Smooth muscle cell (in vitro differentiated cells): Measurements from ENCODE around the gene TRPM2. TPM values are rescaled to one million over a fixed set of nuclear protein-coding genes. Genes with fewer than 3 reads are reported as not detected.
"Not testable (repeated sequence)": the region's sequence is repeated elsewhere in the genome, so short reads cannot be mapped to it uniquely, and the experiment has no call there.

Experiments used
- DNase-seq: peaks from one replicate; lab custom pipeline; 2025; ENCODE audit not compliant: unreplicated experiment; lab: John Stamatoyannopoulos, UW
- H2AFZ ChIP-seq: fragments of 200-600 bp; sonication (generic); 2 replicates; pipeline ENCODE4 v1.6.0; 2016; ENCODE audit warnings: antibody characterized with exemption, low read depth, mild to moderate bottlenecking
- H3F3A ChIP-seq: fragments of 200-600 bp; sonication (generic); 2 replicates; pipeline ENCODE4 v1.6.0; 2017; ENCODE audit warnings: antibody characterized with exemption, low read depth
- H3K27ac ChIP-seq: fragments of 200-600 bp; sonication (generic); 2 replicates; pipeline ENCODE4 v1.5.1; 2016; ENCODE audit warnings: low read depth, mild to moderate bottlenecking
- H3K27me3 ChIP-seq: fragments of 200-600 bp; sonication (generic); 2 replicates; pipeline ENCODE4 v1.6.1; 2016; ENCODE audit warnings: low read depth, mild to moderate bottlenecking
- H3K36me3 ChIP-seq: fragments of 200-600 bp; sonication (generic); 2 replicates; pipeline ENCODE4 v1.5.1; 2016; ENCODE audit warnings: low read depth
- H3K4me1 ChIP-seq: fragments of 200-600 bp; sonication (generic); 2 replicates; pipeline ENCODE4 v1.5.1; 2016; ENCODE audit warnings: low read depth
- H3K4me2 ChIP-seq: fragments of 200-600 bp; sonication (generic); 2 replicates; pipeline ENCODE4 v1.6.0; 2016; ENCODE audit warnings: mild to moderate bottlenecking
- H3K4me3 ChIP-seq: fragments of 200-600 bp; sonication (generic); 2 replicates; pipeline ENCODE4 v1.5.1; 2016; ENCODE audit warnings: mild to moderate bottlenecking
- H3K79me2 ChIP-seq: fragments of 200-600 bp; sonication (generic); 2 replicates; pipeline ENCODE4 v1.6.0; 2016; ENCODE audit warnings: low read depth, mild to moderate bottlenecking
- H3K9ac ChIP-seq: fragments of 200-600 bp; sonication (generic); 2 replicates; pipeline ENCODE4 v1.6.0; 2016; ENCODE audit warnings: low read depth
- H3K9me3 ChIP-seq: fragments of 200-600 bp; sonication (generic); replicated peaks from 2 replicates; pipeline ENCODE4 v1.5.1; 2016; ENCODE audit warnings: low read depth
- H4K20me1 ChIP-seq: fragments of 200-600 bp; sonication (generic); 2 replicates; pipeline ENCODE4 v1.6.0; 2016; ENCODE audit warnings: low read depth
- WGBS: methylation state at CpG from one replicate; pipeline ENCODE4 v1.1.7; 2016; ENCODE audit warnings: low lambda C conversion rate; 5-methylcytosine and 5-hydroxymethylcytosine counted together
- polyA plus RNA-seq: library from polyadenylated mRNA; unstranded; fragments of >200 nt; fragmentation: Nextera tagmentation; extraction: Ambion mirVana; gene quantifications from 2 replicates; pipeline ENCODE4 v1.2.1, GENCODE V29; 2016
- total RNA-seq: library from RNA; depleted of rRNA; stranded (reverse); fragments of >200 nt; gene quantifications from 2 replicates; pipeline ENCODE4 v1.2.3, GENCODE V29; 2014
- TF ChIP-seq, protein P1 (sequence below): fragments of 200-600 bp; sonication (generic); IDR thresholded peaks from 2 replicates; pipeline ENCODE4 v1.5.1; 2017; ENCODE audit warnings: borderline replicate concordance, mild to moderate bottlenecking, antibody characterized with exemption; ENCODE audit not compliant: insufficient read depth, poor library complexity, severe bottlenecking

Gene TRPM2
- total and polyA plus RNA-seq, 2 experiments from 2014 or later = 0.31 TPM; not detected in 1

DNA sequence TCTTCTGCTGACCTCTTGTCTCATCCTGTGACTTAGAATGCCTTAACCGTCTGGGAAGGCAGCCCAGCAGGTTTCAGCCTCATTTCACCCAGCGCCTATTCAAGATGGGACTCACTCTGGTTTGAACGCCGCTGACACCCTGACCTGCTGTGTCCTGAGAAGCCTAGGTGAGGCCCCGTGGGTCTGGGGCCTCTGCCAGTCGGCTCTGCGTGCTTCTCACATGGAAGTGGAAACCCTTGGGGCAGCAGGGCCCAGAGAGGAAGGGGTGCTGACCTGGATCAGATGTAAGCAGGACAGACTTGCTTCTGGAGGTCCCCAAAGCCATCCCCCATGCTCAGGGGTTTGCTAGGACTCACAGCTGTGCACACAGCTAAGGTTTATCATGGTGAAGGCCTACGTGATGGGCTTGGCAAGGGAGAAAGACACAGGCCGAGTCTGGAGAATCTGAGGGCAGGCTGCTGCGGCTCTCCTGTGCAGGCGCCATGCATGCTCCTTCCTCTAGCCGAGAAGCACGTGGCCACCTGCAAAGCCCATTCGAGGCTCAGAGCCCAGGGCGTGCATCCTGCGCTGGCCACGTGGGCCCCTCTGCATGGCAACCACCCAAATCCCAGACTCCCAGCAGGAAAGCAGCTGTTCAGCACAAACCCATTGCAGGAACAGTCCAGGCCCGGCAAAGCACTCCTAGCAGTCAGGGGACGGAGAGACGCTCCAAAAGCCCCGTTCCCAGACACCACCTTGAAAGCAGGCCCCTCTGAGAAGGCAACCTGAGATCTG is 3.8 kb downstream of the TRPM2 start:
- Histone ChIP-seq H3K4me1 (no peaks in the 10 kb centered on the region), H2AFZ (no peak overlapping the region), H3K4me3 (no peak overlapping the region), H4K20me1 (no peaks in the 10 kb centered on the region), H3K36me3 (no peaks in the 10 kb centered on the region), H3K79me2 (no peaks in the 10 kb centered on the region), H3K4me2 (no peak overlapping the region), H3K9me3 (no peaks in the 10 kb centered on the region), H3K27me3 (no peaks in the 10 kb centered on the region), H3K27ac (no peak overlapping the region), H3F3A (no peaks in the 10 kb centered on the region), H3K9ac (no peak overlapping the region)
- no peak for DNase-seq
- 94% methylated on average over 21 of the region's 21 CpGs for WGBS
- TF ChIP-seq, protein P1, sequence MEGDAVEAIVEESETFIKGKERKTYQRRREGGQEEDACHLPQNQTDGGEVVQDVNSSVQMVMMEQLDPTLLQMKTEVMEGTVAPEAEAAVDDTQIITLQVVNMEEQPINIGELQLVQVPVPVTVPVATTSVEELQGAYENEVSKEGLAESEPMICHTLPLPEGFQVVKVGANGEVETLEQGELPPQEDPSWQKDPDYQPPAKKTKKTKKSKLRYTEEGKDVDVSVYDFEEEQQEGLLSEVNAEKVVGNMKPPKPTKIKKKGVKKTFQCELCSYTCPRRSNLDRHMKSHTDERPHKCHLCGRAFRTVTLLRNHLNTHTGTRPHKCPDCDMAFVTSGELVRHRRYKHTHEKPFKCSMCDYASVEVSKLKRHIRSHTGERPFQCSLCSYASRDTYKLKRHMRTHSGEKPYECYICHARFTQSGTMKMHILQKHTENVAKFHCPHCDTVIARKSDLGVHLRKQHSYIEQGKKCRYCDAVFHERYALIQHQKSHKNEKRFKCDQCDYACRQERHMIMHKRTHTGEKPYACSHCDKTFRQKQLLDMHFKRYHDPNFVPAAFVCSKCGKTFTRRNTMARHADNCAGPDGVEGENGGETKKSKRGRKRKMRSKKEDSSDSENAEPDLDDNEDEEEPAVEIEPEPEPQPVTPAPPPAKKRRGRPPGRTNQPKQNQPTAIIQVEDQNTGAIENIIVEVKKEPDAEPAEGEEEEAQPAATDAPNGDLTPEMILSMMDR = no peak

DNA sequence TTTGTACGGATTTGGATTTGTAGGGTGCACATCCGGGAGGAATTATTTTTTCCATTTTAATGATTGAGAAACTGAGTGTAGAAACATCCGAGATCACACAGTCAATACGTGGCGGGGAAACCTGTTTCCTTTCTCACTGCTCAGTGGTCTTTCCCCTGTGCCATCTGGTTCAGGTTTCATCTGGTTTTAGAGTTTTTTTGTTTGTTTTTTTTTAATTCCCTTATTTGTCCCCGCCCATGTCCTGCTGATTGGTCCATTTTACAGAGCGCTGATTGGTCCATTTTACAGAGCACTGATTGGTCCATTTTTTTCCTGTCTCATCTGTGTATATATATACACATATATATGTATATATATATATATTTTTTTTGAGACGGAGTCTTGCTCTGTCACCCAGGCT is 6.0 kb downstream of the TRPM2 start:
- H3F3A ChIP-seq = no peaks in the 10 kb centered on the region
- H3K36me3 ChIP-seq = no peaks in the 10 kb centered on the region
- H3K9me3 ChIP-seq = no peaks in the 10 kb centered on the region
- no peak overlapping the region for H3K27ac ChIP-seq
- H4K20me1 ChIP-seq = no peaks in the 10 kb centered on the region
- no peak for DNase-seq
- H2AFZ ChIP-seq = no peak overlapping the region
- H3K79me2 ChIP-seq = no peaks in the 10 kb centered on the region
- H3K9ac ChIP-seq = no peak overlapping the region
- H3K27me3 ChIP-seq = no peaks in the 10 kb centered on the region
- 96% methylated on average over 8 of the region's 8 CpGs for WGBS
- no peak overlapping the region for H3K4me2 ChIP-seq
- no peak overlapping the region for H3K4me3 ChIP-seq
- TF ChIP-seq, protein P1 = no peak
- no peaks in the 10 kb centered on the region for H3K4me1 ChIP-seq

DNA sequence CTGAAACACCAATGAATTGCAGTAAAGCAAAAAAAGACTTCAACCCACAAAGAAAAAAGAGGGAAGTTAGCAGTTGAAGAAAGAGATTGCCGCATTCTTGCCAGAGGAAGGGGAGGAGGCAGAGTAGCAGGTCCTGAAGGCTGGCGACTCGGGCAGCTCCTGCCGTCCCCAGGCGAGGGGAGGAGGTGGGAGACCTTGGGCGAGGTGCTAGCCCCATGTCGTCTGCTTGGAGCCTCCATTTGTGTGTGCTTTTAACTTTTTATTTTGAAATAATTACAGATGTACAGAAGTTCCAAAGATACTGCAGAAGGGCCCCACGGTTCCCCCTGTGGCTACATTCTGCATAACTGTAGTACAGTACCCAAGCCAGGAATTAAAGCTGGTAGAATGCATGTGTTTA is 6.7 kb downstream of the TRPM2 start:
- WGBS = 73% methylated on average over 8 of the region's 8 CpGs
- Histone ChIP-seq H3K27me3 (no peaks in the 10 kb centered on the region), H3K4me2 (no peak overlapping the region), H3K4me3 (no peak overlapping the region), H3K4me1 (no peaks in the 10 kb centered on the region), H3K9ac (no peak overlapping the region), H3K36me3 (no peaks in the 10 kb centered on the region), H3K9me3 (no peaks in the 10 kb centered on the region), H4K20me1 (no peaks in the 10 kb centered on the region), H3K79me2 (no peaks in the 10 kb centered on the region), H3F3A (no peaks in the 10 kb centered on the region), H3K27ac (no peak overlapping the region), H2AFZ (no peak overlapping the region)
- TF ChIP-seq, protein P1 = no peak
- DNase-seq = no peak

DNA sequence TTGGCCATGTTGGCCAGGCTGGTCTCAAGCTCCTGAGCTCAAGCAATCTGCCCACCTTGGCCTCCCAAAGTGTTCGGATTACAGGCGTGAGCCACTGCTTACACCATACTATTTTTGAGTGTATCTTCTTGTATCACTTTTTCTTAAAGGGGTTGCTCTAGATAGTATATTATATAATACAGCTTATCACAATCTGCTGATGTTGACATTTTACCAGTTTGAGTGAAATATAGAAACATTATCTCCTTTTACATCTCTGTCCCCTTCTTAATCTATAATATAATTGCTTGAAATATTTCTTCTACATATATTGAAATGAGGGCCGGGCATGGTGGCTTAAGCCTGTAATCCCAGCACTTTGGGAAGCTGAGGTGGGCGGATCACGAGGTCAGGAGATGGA is 8.5 kb downstream of the TRPM2 start:
- not testable (repeated sequence) for H3F3A ChIP-seq, H3K4me3 ChIP-seq, H3K4me1 ChIP-seq, H3K4me2 ChIP-seq, H2AFZ ChIP-seq, H3K36me3 ChIP-seq, H3K79me2 ChIP-seq, H3K27ac ChIP-seq, H3K9me3 ChIP-seq, H3K27me3 ChIP-seq, H4K20me1 ChIP-seq, DNase-seq, H3K9ac ChIP-seq
- 88% methylated on average over 5 of the region's 5 CpGs for WGBS
